GM23248 (cell line): Measurements from ENCODE around the gene DNAJC25. TPM values are rescaled to one million over a fixed set of nuclear protein-coding genes. Genes with fewer than 3 reads are reported as not detected.

Experiments
- DNase-seq: peaks from one replicate; pipeline ENCODE4 v3.0.0-alpha.2; 2015
- H2AFZ ChIP-seq: fragments of 200-600 bp; sonication (generic); 2 replicates; pipeline ENCODE4 v1.6.1; 2016; ENCODE audit warnings: antibody characterized with exemption
- H3F3A ChIP-seq: fragments of 200-600 bp; sonication (generic); 2 replicates; pipeline ENCODE4 v1.6.1; 2016; ENCODE audit warnings: mild to moderate bottlenecking, antibody characterized with exemption, mixed run types; ENCODE audit not compliant: insufficient read depth
- H3K27ac ChIP-seq: fragments of 200-600 bp; sonication (generic); 2 replicates; pipeline ENCODE4 v1.5.1; 2016; ENCODE audit warnings: mild to moderate bottlenecking
- H3K27me3 ChIP-seq: fragments of 200-600 bp; sonication (generic); replicated peaks from 2 replicates; pipeline ENCODE4 v1.6.1; 2016; ENCODE audit warnings: mild to moderate bottlenecking; ENCODE audit not compliant: insufficient read depth
- H3K36me3 ChIP-seq: fragments of 200-600 bp; sonication (generic); 2 replicates; pipeline ENCODE4 v1.6.1; 2016; ENCODE audit warnings: low read depth, mild to moderate bottlenecking
- H3K4me1 ChIP-seq: fragments of 200-600 bp; sonication (generic); 2 replicates; pipeline ENCODE4 v1.6.1; 2016; ENCODE audit warnings: mild to moderate bottlenecking; ENCODE audit not compliant: insufficient read depth
- H3K4me2 ChIP-seq: fragments of 200-600 bp; sonication (generic); one replicate; pipeline ENCODE4 v1.6.1; 2016; ENCODE audit warnings: mild to moderate bottlenecking; ENCODE audit not compliant: unreplicated experiment
- H3K4me3 ChIP-seq: fragments of 200-600 bp; sonication (generic); 2 replicates; pipeline ENCODE4 v1.5.1; 2016; ENCODE audit warnings: mild to moderate bottlenecking
- H3K79me2 ChIP-seq: fragments of 200-600 bp; sonication (generic); 2 replicates; pipeline ENCODE4 v1.6.1; 2016; ENCODE audit warnings: mild to moderate bottlenecking; ENCODE audit not compliant: insufficient read depth
- H3K9ac ChIP-seq: fragments of 200-600 bp; sonication (generic); 2 replicates; pipeline ENCODE4 v1.6.1; 2016; ENCODE audit warnings: mild to moderate bottlenecking
- H3K9me2 ChIP-seq: fragments of 200-600 bp; sonication (generic); 2 replicates; pipeline ENCODE4 v1.6.1; 2016; ENCODE audit warnings: mixed run types, mild to moderate bottlenecking, moderate library complexity; ENCODE audit not compliant: insufficient read depth
- H3K9me3 ChIP-seq: fragments of 200-600 bp; sonication (generic); one replicate; pipeline ENCODE4 v1.6.1; 2017; ENCODE audit warnings: low read depth
- H4K20me1 ChIP-seq: fragments of 200-600 bp; sonication (generic); 2 replicates; pipeline ENCODE4 v1.6.0; 2016; ENCODE audit not compliant: insufficient read depth
- EZH2 ChIP-seq: fragments of 200-600 bp; sonication (generic); IDR thresholded peaks from 2 replicates; pipeline ENCODE4 v1.6.1; 2018; ENCODE audit warnings: antibody characterized with exemption, mild to moderate bottlenecking; ENCODE audit not compliant: insufficient read depth, poor library complexity, severe bottlenecking
- EZH2phosphoT487 ChIP-seq: fragments of 200-600 bp; sonication (generic); IDR thresholded peaks from 2 replicates; pipeline ENCODE4 v1.6.1; 2018; ENCODE audit warnings: antibody characterized with exemption, moderate library complexity, mild to moderate bottlenecking, low read depth; ENCODE audit not compliant: insufficient read depth
- WGBS, 2 experiments: methylation state at CpG; one replicate each; pipeline ENCODE4 v1.1.6; 2015 to 2017; ENCODE audit warnings: low lambda C conversion rate in 2 of 2, low coverage in 1 of 2; ENCODE audit errors: missing lambda C conversion rate in 2 of 2; 5-methylcytosine and 5-hydroxymethylcytosine counted together
- in situ Hi-C: fragments of 300-500 bp; cut with MboI; formaldehyde crosslinking; loops from 2 replicates; pipeline ENCODE4 v1.15.0; 2020
- polyA plus RNA-seq: library from polyadenylated mRNA; unstranded; fragments of >200 nt; fragmentation: Nextera tagmentation; extraction: Ambion mirVana; gene quantifications from 2 replicates; pipeline ENCODE4 v1.2.1, GENCODE V29; 2016
- total RNA-seq: library from RNA; depleted of rRNA; stranded (reverse); fragments of >200 nt; shearing (Covaris generic); gene quantifications from 2 replicates; pipeline ENCODE4 v1.2.3, GENCODE V29; 2014

The DNAJC25 gene
- total and polyA plus RNA-seq, 2 experiments from 2014 or later: 10.2 to 14.4 TPM

DNA sequence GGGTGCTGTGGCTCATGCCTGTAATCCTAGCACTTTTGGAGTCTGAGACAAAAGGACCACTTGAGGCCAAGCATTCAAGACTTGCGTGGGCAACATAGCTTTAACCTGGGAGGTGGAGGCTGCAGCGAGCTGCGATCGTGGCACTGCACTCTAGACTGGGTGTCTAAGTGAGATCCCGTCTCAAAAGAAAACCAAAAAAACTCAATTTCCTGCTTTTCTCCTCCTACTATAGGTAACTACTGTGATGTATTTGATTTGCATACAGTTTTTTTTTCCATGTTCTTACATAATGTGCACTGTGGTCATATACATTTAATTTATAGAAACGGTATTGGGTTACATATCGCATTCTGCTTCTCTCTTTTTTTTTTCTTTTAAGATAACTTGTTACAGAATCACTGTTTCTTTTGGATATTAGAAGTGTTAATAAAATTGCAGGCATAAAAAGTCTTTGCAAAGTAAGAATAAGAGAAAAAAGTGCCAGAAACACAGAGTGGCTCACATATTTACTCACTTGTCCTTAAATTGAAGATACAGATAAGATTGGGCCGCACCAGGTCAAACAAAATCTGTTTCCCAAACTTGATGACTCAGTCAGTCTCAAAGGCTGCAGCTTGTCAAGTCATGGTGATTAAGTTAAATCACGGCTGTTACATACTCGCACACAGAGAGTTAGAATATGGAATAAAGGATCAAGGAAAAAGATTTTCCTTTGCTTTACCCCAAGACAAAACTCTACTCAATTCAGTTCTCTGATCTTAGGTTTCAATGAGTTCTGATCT is 29.7 kb upstream of the DNAJC25 start:
- TF ChIP-seq EZH2 (no peak), EZH2phosphoT487 (no peak)
- in situ Hi-C loops: no loop called here
- Histone ChIP-seq H3K9me2 (no peaks in the 10 kb centered on the region), H3K4me1 (peaks cover 14% of the 10 kb centered on the region; the same call in 1 of the 2 replicates), H3K4me2 (no peak overlapping the region), H3K79me2 (peaks cover 18% of the 10 kb centered on the region), H2AFZ (peak overlapping the region; percentile 57), H3K27ac (peak overlapping the region; percentile 39), H3F3A (peaks cover 16% of the 10 kb centered on the region), H3K27me3 (no peaks in the 10 kb centered on the region), H4K20me1 (no peaks in the 10 kb centered on the region), H3K4me3 (no peak overlapping the region), H3K36me3 (0 out of 2 replicates have a peak, but pooled peaks cover 6% of the 10 kb centered on the region), H3K9me3 (no peaks in the 10 kb centered on the region), H3K9ac (peak overlapping the region; percentile 38; the same call in 1 of the 2 replicates)
- 66 to 67% methylated on average over 10 of the region's 10 CpGs for WGBS, 2 experiments
- DNase-seq: peak; percentile 66

DNA sequence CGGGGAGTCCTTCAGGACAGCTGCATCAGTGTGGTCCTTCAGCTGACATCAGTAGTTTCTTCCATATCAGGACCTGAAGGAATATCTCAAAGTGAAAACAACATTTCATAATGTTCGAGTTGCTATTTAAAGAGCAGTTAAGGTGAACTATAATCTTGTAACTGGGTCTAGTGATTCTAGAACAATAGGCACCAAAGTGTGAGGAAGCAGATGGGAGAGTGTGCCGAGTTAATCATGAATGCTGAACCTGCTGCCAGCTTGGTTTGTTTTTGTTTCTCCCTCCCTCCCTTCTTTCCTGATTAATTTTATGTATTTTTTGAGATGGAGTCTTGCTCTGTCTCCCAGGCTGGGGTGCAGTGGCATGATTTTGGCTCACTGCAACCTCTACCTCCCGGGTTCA is 28.1 kb upstream of the DNAJC25 start:
- peaks cover 16% of the 10 kb centered on the region for H3F3A ChIP-seq
- peaks cover 6% of the 10 kb centered on the region; the same call in 1 of the 2 replicates for H3K79me2 ChIP-seq
- H2AFZ ChIP-seq: no peak overlapping the region
- no peak for DNase-seq
- H3K9ac ChIP-seq: no peak overlapping the region
- H3K4me2 ChIP-seq: no peak overlapping the region
- TF ChIP-seq EZH2 (no peak), EZH2phosphoT487 (no peak)
- no peaks in the 10 kb centered on the region for H3K36me3 ChIP-seq
- H3K9me2 ChIP-seq: no peaks in the 10 kb centered on the region
- in situ Hi-C loops: no loop called here
- H3K27me3 ChIP-seq: no peaks in the 10 kb centered on the region
- no peaks in the 10 kb centered on the region for H4K20me1 ChIP-seq
- WGBS, 2 experiments: 78 to 84% methylated on average over 4 of the region's 4 CpGs
- H3K27ac ChIP-seq: no peak overlapping the region
- H3K4me3 ChIP-seq: no peak overlapping the region
- H3K9me3 ChIP-seq: no peaks in the 10 kb centered on the region
- peaks cover 12% of the 10 kb centered on the region; the same call in 1 of the 2 replicates for H3K4me1 ChIP-seq

DNA sequence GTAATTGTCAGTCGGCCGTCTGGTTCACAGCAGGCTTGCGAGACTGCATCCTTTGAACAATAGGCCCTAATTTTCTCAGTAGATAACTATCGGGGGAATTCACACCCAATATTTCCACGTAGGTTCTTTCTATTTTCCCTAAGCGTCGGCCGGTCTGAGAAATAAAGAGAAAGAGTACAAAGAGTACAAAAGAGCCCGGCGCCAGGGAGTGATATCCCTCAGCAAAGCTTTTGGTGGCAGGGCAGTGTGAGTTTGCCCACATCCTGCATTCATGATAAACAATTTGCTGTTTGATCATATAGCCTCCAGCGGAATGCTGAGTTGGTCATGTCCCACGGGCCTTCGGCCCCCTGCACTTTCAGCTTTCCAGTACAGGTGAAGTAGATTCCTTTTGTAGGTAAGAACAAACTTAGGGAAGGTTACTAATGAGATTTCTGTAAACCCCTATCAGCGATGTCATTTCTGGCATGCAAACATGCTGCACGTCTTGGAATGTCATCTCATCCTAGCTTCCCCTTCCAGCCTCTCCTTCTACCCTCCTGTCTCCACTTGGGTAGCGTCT is 27.0 kb upstream of the DNAJC25 start:
- DNase-seq: no peak
- no peak for TF ChIP-seq EZH2
- no peak for TF ChIP-seq EZH2phosphoT487
- Histone ChIP-seq H3K9me2 (no peaks in the 10 kb centered on the region), H3F3A (peaks cover 16% of the 10 kb centered on the region), H3K36me3 (no peaks in the 10 kb centered on the region), H4K20me1 (no peaks in the 10 kb centered on the region), H3K4me1 (peaks cover 11% of the 10 kb centered on the region; the same call in 1 of the 2 replicates), H3K4me3 (no peak overlapping the region), H3K79me2 (no peaks in the 10 kb centered on the region), H3K4me2 (no peak overlapping the region), H3K27ac (no peak overlapping the region), H2AFZ (no peak overlapping the region), H3K9me3 (no peaks in the 10 kb centered on the region), H3K9ac (no peak overlapping the region), H3K27me3 (no peaks in the 10 kb centered on the region)
- in situ Hi-C loops: no loop called here
- WGBS, 2 experiments: 76 to 77% methylated on average over 16 of the region's 16 CpGs

DNA sequence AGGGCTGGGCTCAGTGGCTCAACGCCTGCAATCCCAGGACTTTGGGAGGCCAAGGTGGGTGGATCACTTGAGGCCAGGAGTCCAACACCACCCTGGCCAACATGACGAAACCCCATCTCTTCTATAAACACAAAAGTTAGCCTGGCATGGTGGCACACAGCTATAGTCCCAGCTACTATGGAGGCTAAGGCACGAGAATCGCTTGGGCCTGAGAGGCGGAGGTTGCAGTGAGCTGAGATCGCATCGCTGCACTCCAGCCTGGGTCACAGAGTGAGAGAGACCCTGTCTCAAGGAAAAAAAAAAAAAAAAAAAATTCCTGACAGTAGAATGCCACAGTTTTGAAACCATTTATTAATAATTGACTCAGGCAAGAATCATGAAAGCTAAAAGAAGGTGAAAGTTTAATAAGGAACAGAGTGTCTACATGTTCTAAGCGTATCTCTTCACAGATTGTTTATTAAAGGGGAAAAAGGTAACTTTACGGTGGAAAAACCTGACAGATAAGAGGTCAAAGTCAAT is 26.0 kb upstream of the DNAJC25 start:
- Histone ChIP-seq H3K9me2 (no peaks in the 10 kb centered on the region), H3K27me3 (peaks cover under 1% of the 10 kb centered on the region; the same call in 1 of the 2 replicates), H3K79me2 (no peaks in the 10 kb centered on the region), H3K4me2 (no peak overlapping the region), H3K9ac (no peak overlapping the region), H3K36me3 (no peaks in the 10 kb centered on the region), H2AFZ (no peak overlapping the region; the same call in 1 of the 2 replicates), H3K4me1 (peaks cover 8% of the 10 kb centered on the region; the same call in 1 of the 2 replicates), H3F3A (peaks cover 16% of the 10 kb centered on the region), H3K4me3 (no peak overlapping the region), H3K9me3 (no peaks in the 10 kb centered on the region), H3K27ac (no peak overlapping the region), H4K20me1 (no peaks in the 10 kb centered on the region)
- 80 to 82% methylated on average over 9 of the region's 9 CpGs for WGBS, 2 experiments
- in situ Hi-C loops: no loop called here
- DNase-seq: no peak
- no peak for TF ChIP-seq EZH2phosphoT487
- TF ChIP-seq EZH2: no peak
